ENCODE results near the gene C16orf90.
"Not testable (repeated sequence)": the region's sequence is repeated elsewhere in the genome, so short reads cannot be mapped to it uniquely, and the experiment has no call there.

Gene C16orf90

DNA sequence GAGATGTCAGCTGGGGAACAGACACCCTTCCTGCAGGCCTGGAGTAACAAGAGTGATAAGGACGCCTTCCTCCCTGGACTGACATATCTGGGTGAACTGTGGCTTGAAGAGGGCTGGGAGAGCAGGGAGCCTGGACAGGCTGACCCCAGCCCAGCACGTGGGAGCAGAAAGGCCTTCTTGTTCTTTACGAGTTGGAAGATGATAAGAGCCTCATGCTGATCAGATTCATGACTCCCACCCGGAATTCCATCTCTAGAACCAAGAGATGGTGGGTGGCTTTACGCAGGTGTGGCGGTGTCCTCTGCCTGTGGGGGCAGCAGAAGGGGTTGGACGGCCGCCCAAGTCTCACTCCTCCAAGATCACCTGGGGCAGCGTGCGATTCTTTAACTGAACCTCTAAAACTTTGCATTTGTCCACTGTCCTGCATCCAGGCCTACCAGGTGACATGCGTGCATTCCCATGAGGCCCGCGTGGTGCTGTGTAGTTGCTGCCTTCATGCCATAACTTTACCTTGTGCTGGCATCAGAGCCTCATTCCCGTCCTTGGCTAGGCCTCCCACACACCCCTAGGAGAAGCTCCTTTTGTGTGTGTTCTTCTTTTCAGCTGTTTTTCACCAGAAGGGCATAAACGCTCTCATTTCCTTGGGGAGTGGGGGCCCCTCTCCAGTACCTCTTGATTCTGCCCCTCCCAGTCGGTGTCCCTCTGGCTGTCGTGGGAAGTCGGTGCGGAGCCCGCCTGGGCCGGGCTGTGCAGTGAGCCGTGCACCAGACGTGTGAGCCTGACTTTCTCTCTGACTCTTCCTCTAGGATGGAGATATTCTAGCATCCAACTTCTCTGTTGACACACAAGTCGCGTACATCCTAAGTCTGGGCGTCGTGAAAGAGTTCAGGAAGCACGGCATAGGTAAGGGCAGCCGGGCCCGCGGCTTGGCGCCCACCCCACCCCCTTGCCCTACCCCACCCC is 13.3 kb downstream of the C16orf90 start:
- H3K9ac ChIP-seq (ENCODE audit: low read length): no peak overlapping the region
- H3K27me3 ChIP-seq (ENCODE audit: control insufficient read depth in 1 of 2, insufficient read depth in 2 of 2, low read length in 2 of 2): no peaks in the 10 kb centered on the region
- H3K4me1 ChIP-seq (ENCODE audit: insufficient read depth, low read length): no peaks in the 10 kb centered on the region
- H3K4me3 ChIP-seq (ENCODE audit: low read depth in 1 of 2, low read length in 2 of 2): no peak overlapping the region
- H3K36me3 ChIP-seq (ENCODE audit: insufficient read depth, low read length): peaks cover 65% of the 10 kb centered on the region
- H3K9me3 ChIP-seq (ENCODE audit: low read length): no peaks in the 10 kb centered on the region
- H3K27ac ChIP-seq (ENCODE audit: low read depth, low read length): no peak overlapping the region

- H3K27ac ChIP-seq (ENCODE audit: low read depth, low read length): no peak overlapping the region
- H3K36me3 ChIP-seq (ENCODE audit: insufficient read depth, low read length): peaks cover 66% of the 10 kb centered on the region
Measured at GRCh38 chr16:3480901-3481695, 14.2 kb downstream of the C16orf90 start.

DNA sequence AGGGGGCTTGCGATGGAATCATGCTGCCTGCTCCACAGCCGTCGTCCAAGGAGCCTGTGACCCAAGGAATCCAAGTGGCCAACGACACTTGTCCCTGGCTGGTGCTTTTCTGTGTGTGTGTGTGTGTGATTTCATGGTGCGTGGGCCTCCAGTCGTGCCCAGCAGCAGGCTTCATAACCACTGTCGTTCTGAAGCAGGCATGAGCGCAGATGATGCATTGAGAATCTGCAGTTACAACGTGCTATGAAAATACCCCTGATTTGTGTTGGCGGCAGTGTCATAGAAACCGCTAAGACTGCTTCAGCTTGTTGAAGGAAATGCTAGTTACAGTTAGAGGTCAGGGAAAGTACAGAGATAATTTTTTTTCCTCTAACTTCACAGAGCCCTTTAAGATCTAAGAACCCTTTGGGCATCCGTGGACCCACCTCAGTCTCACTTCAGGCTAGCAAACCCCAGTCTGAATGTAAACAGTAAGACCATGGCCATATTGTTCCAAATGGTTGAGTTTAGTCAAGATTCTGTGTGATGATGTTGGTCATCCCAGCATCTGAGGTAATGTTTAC is 15.6 kb downstream of the C16orf90 start:
- H3K27ac ChIP-seq (ENCODE audit: low read depth, low read length): no peak overlapping the region
- peaks cover 54% of the 10 kb centered on the region for H3K36me3 ChIP-seq (ENCODE audit: insufficient read depth, low read length)
- H3K4me1 ChIP-seq (ENCODE audit: insufficient read depth, low read length): no peaks in the 10 kb centered on the region
- H3K9ac ChIP-seq (ENCODE audit: low read length): no peak overlapping the region
- no peaks in the 10 kb centered on the region for H3K9me3 ChIP-seq (ENCODE audit: low read length)
- no peak overlapping the region for H3K4me3 ChIP-seq (ENCODE audit: low read depth in 1 of 2, low read length in 2 of 2)
- H3K27me3 ChIP-seq (ENCODE audit: control insufficient read depth in 1 of 2, insufficient read depth in 2 of 2, low read length in 2 of 2): no peaks in the 10 kb centered on the region

More at GRCh38 chr16:3480901-3481695, 14.2 kb downstream of the C16orf90 start:
- Histone ChIP-seq H3K4me1 (ENCODE audit: insufficient read depth, low read length) (no peaks in the 10 kb centered on the region), H3K9me3 (ENCODE audit: low read length) (no peaks in the 10 kb centered on the region), H3K4me3 (ENCODE audit: low read depth in 1 of 2, low read length in 2 of 2) (no peak overlapping the region), H3K27me3 (ENCODE audit: control insufficient read depth in 1 of 2, insufficient read depth in 2 of 2, low read length in 2 of 2) (no peaks in the 10 kb centered on the region), H3K9ac (ENCODE audit: low read length) (no peak overlapping the region)

GRCh38 chr16:3478242-3478925 is 16.9 kb downstream of the C16orf90 start:
- H3K4me1 ChIP-seq (ENCODE audit: insufficient read depth, low read length): peaks cover 4% of the 10 kb centered on the region
- H3K9me3 ChIP-seq (ENCODE audit: low read length): no peaks in the 10 kb centered on the region
- H3K27ac ChIP-seq (ENCODE audit: low read depth, low read length): no peak overlapping the region
- no peak overlapping the region for H3K9ac ChIP-seq (ENCODE audit: low read length)
- H3K36me3 ChIP-seq (ENCODE audit: insufficient read depth, low read length): peaks cover 41% of the 10 kb centered on the region
- H3K4me3 ChIP-seq (ENCODE audit: low read depth in 1 of 2, low read length in 2 of 2): no peak overlapping the region
- H3K27me3 ChIP-seq (ENCODE audit: control insufficient read depth in 1 of 2, insufficient read depth in 2 of 2, low read length in 2 of 2): no peaks in the 10 kb centered on the region

- Histone ChIP-seq H3K27ac (ENCODE audit: low read depth, low read length) (no peak overlapping the region), H3K9me3 (ENCODE audit: low read length) (no peaks in the 10 kb centered on the region), H3K27me3 (ENCODE audit: control insufficient read depth in 1 of 2, insufficient read depth in 2 of 2, low read length in 2 of 2) (no peaks in the 10 kb centered on the region), H3K4me3 (ENCODE audit: low read depth in 1 of 2, low read length in 2 of 2) (no peak overlapping the region), H3K4me1 (ENCODE audit: insufficient read depth, low read length) (peaks cover 4% of the 10 kb centered on the region), H3K9ac (ENCODE audit: low read length) (no peak overlapping the region), H3K36me3 (ENCODE audit: insufficient read depth, low read length) (peaks cover 24% of the 10 kb centered on the region)
Measured at GRCh38 chr16:3476409-3476808, 18.9 kb downstream of the C16orf90 start.

DNA sequence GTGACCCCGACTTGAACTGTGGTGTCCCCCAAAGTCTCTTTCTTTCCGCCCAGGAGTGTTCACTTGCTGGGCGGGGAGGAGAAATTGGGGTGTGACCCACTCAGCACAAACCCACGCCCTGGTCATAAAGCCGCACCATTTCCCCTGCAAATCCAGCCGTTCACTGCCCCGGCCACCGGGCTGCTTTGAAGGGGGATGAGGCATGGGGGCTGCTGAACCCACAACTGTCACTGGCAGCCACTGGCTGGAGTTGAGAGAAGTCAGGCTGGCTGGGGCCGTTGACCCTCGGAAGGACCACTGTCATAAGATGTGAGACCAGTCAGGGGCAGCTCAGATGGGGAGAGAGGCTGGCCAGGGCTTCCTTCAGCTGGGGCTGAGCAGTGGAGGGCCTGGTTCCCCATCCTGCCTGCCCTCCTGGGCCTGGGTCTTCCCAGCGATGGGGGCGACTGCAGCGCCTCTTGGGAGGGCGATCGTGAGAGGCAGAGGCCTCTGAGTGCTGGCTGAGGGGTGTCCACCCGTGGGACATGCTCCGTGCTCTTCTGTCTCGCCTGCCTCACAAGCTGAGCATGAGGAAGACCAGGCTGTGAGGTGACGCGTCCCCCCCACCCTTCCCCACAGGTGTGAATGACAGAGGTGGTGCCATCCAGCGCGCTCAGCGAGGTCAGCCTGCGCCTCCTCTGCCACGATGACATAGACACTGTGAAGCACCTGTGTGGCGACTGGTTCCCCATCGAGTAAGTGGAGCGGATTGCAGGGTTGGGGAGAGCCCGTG is 19.5 kb downstream of the C16orf90 start:
- H3K4me1 ChIP-seq (ENCODE audit: insufficient read depth, low read length): peaks cover 4% of the 10 kb centered on the region
- H3K27me3 ChIP-seq (ENCODE audit: control insufficient read depth in 1 of 2, insufficient read depth in 2 of 2, low read length in 2 of 2): no peaks in the 10 kb centered on the region
- H3K9ac ChIP-seq (ENCODE audit: low read length): no peak overlapping the region
- no peak overlapping the region for H3K27ac ChIP-seq (ENCODE audit: low read depth, low read length)
- peaks cover 18% of the 10 kb centered on the region for H3K36me3 ChIP-seq (ENCODE audit: insufficient read depth, low read length)
- H3K4me3 ChIP-seq (ENCODE audit: low read depth in 1 of 2, low read length in 2 of 2): no peak overlapping the region
- H3K9me3 ChIP-seq (ENCODE audit: low read length): no peaks in the 10 kb centered on the region

DNA sequence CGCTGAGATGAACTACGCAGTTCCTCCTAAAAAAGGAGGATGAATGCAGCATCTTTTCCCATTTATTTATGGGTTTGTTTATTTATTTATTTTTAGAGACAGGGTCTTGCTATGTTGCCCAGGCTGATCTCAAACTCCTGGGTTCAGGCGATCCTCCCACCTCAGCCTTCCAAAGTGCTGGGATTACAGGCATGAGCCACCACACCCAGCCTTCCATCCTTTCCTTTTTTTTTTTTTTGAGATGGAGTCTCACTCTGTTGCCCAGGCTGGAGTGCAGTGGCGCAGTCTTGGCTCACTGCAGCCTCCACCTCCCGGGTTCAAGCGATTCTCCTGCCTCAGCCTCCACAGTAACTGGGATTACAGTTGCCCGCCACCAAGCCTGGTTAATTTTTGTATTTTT is 20.4 kb downstream of the C16orf90 start:
- not testable (repeated sequence) for H3K27ac ChIP-seq (ENCODE audit: low read depth, low read length); H3K27me3 ChIP-seq (ENCODE audit: control insufficient read depth in 1 of 2, insufficient read depth in 2 of 2, low read length in 2 of 2); H3K9ac ChIP-seq (ENCODE audit: low read length); H3K4me3 ChIP-seq (ENCODE audit: low read depth in 1 of 2, low read length in 2 of 2); H3K4me1 ChIP-seq (ENCODE audit: insufficient read depth, low read length); H3K9me3 ChIP-seq (ENCODE audit: low read length)
- H3K36me3 ChIP-seq (ENCODE audit: insufficient read depth, low read length): peaks cover 12% of the 10 kb centered on the region

DNA sequence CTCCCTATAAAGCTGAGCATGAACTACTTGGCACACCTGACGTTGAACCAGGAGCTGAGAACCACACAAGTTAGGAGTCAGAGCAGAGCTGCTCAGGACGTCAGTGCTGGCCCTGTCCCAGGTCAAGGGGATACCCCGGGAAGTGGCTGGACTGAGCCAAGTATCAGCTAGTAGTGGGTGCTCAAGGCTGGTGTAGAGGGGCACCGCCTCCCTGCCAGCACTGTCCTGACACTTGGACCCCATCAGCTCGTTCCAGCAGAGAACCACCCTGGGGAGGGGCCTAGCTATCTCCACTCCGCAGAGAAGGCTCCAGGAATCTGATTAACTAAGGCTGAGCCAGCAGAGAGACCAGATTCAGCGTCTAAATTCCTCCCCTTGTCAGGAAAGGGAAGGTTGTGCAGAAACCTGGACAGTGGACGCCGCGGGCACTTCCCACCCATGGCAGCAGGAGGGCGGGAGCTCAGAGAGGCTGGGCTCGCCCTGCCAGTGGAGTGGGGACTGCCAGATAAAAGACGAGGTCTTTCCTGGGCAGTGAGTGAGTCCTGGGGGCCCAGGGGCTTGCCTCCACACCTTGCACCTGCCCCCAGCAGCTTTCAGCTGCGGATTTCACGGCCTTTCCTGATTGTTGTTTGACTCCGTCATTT is 21.0 kb downstream of the C16orf90 start:
- Histone ChIP-seq H3K27ac (ENCODE audit: low read depth, low read length) (no peak overlapping the region), H3K9me3 (ENCODE audit: low read length) (no peaks in the 10 kb centered on the region), H3K4me3 (ENCODE audit: low read depth in 1 of 2, low read length in 2 of 2) (no peak overlapping the region), H3K27me3 (ENCODE audit: control insufficient read depth in 1 of 2, insufficient read depth in 2 of 2, low read length in 2 of 2) (no peaks in the 10 kb centered on the region), H3K9ac (ENCODE audit: low read length) (no peak overlapping the region), H3K36me3 (ENCODE audit: insufficient read depth, low read length) (peaks cover 6% of the 10 kb centered on the region), H3K4me1 (ENCODE audit: insufficient read depth, low read length) (peaks cover 4% of the 10 kb centered on the region)

DNA sequence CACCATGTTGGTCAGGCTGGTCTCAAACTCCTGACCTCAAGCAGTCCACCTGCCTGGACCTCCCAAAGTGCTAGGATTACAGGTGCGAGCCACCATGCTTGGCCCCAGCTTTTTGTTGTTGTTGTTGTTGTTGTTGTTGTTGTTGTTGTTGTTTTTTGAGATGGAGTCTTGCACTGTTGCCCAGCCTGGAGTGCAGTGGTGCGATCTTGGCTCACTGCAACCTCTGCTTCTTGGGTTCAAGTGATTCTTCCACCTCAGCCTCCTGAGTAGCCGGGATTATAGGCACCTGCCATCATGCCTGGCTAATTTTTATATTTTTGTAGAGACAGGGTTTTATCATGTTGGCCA is 21.7 kb downstream of the C16orf90 start:
- not testable (repeated sequence) for H3K36me3 ChIP-seq (ENCODE audit: insufficient read depth, low read length); H3K9me3 ChIP-seq (ENCODE audit: low read length); H3K27ac ChIP-seq (ENCODE audit: low read depth, low read length); H3K27me3 ChIP-seq (ENCODE audit: control insufficient read depth in 1 of 2, insufficient read depth in 2 of 2, low read length in 2 of 2); H3K4me1 ChIP-seq (ENCODE audit: insufficient read depth, low read length); H3K4me3 ChIP-seq (ENCODE audit: low read depth in 1 of 2, low read length in 2 of 2); H3K9ac ChIP-seq (ENCODE audit: low read length)

GRCh38 chr16:3472878-3473595 is 22.3 kb downstream of the C16orf90 start:
- Histone ChIP-seq H3K4me1 (ENCODE audit: insufficient read depth, low read length) (peaks cover 4% of the 10 kb centered on the region), H3K36me3 (ENCODE audit: insufficient read depth, low read length) (peaks cover 4% of the 10 kb centered on the region), H3K27me3 (ENCODE audit: control insufficient read depth in 1 of 2, insufficient read depth in 2 of 2, low read length in 2 of 2) (no peaks in the 10 kb centered on the region), H3K27ac (ENCODE audit: low read depth, low read length) (no peak overlapping the region), H3K4me3 (ENCODE audit: low read depth in 1 of 2, low read length in 2 of 2) (no peak overlapping the region), H3K9ac (ENCODE audit: low read length) (no peak overlapping the region), H3K9me3 (ENCODE audit: low read length) (no peaks in the 10 kb centered on the region)
